ENCODE measurements around the gene ITPR3. TPM values are rescaled to one million over a fixed set of nuclear protein-coding genes. Genes with fewer than 3 reads are reported as not detected.

The ITPR3 gene
- total RNA-seq, 4 donors from 2014 or later, result 174 to 206 (median 199) TPM

DNA sequence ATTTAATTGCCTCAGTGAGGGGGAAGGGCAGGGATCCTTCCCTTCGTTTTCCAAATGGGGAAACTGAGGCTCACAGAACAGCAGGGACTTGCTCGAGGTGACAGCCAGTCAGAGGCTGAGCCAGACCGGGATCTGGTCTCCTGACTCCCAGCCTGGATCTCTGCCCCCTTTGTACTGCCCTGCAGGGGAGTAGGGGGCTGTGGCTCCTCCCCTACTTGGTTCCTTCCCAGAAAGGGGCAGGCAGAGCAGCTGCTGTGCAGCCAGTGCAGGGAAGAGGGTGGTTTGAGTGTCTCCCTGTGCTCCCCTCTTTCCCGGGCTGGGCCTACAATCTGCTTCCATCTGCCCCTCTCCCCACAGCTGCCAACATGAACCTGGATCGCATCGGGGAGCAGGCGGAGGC, 52.7 kb downstream of the ITPR3 start:
- no peak for DNase-seq (ENCODE audit: low spot score in 2 of 2)
- no peaks in the 10 kb centered on the region for H3K27me3 ChIP-seq
- WGBS, result 91% methylated on average over 5 of the region's 7 CpGs
- peaks cover 12% of the 10 kb centered on the region for H3K4me1 ChIP-seq
- no peaks in the 10 kb centered on the region for H3K9me3 ChIP-seq
- H3K27ac ChIP-seq, result no peak overlapping the region
- no peak for TF ChIP-seq POLR2AphosphoS5 (IDR thresholded peaks at IDR 0.05)
- TF ChIP-seq POLR2A (IDR thresholded peaks at IDR 0.05), result no peak
- TF ChIP-seq EP300 (IDR thresholded peaks at IDR 0.05), result no peak
- TF ChIP-seq, protein P1, sequence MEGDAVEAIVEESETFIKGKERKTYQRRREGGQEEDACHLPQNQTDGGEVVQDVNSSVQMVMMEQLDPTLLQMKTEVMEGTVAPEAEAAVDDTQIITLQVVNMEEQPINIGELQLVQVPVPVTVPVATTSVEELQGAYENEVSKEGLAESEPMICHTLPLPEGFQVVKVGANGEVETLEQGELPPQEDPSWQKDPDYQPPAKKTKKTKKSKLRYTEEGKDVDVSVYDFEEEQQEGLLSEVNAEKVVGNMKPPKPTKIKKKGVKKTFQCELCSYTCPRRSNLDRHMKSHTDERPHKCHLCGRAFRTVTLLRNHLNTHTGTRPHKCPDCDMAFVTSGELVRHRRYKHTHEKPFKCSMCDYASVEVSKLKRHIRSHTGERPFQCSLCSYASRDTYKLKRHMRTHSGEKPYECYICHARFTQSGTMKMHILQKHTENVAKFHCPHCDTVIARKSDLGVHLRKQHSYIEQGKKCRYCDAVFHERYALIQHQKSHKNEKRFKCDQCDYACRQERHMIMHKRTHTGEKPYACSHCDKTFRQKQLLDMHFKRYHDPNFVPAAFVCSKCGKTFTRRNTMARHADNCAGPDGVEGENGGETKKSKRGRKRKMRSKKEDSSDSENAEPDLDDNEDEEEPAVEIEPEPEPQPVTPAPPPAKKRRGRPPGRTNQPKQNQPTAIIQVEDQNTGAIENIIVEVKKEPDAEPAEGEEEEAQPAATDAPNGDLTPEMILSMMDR (IDR thresholded peaks at IDR 0.05), result no peak
- H3K4me3 ChIP-seq, result no peak overlapping the region
- peaks cover 95% of the 10 kb centered on the region for H3K36me3 ChIP-seq

DNA sequence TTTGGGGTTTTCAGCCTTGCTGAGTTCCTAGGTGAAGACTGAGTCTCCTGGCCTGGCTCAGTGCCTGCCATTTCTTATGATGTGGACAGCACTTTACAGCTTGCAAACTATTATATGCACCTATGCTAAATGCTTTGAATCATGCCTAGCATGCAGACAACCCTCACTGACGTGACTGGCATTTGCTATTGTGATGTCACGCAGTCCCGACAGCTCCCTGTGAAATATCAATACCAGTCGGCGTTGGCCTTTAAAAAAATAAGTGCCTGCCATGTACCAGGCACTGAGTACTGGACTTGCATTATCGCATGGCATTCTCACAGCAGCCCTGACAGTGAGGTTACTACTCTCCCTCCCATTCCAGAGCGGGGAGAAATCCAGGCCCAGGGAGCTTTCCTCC, 54.8 kb downstream of the ITPR3 start:
- Histone ChIP-seq H3K27ac (no peak overlapping the region), H3K4me3 (no peak overlapping the region), H3K36me3 (peaks cover 93% of the 10 kb centered on the region), H3K27me3 (no peaks in the 10 kb centered on the region), H3K4me1 (peaks cover 5% of the 10 kb centered on the region), H3K9me3 (no peaks in the 10 kb centered on the region)
- TF ChIP-seq POLR2AphosphoS5 (IDR thresholded peaks at IDR 0.05), result no peak
- no peak for TF ChIP-seq POLR2A (IDR thresholded peaks at IDR 0.05)
- TF ChIP-seq, protein P1 (IDR thresholded peaks at IDR 0.05), result no peak
- TF ChIP-seq EP300 (IDR thresholded peaks at IDR 0.05), result no peak
- DNase-seq (ENCODE audit: low spot score in 2 of 2), result no peak
- WGBS, result 96% methylated on average over 4 of the region's 7 CpGs

DNA sequence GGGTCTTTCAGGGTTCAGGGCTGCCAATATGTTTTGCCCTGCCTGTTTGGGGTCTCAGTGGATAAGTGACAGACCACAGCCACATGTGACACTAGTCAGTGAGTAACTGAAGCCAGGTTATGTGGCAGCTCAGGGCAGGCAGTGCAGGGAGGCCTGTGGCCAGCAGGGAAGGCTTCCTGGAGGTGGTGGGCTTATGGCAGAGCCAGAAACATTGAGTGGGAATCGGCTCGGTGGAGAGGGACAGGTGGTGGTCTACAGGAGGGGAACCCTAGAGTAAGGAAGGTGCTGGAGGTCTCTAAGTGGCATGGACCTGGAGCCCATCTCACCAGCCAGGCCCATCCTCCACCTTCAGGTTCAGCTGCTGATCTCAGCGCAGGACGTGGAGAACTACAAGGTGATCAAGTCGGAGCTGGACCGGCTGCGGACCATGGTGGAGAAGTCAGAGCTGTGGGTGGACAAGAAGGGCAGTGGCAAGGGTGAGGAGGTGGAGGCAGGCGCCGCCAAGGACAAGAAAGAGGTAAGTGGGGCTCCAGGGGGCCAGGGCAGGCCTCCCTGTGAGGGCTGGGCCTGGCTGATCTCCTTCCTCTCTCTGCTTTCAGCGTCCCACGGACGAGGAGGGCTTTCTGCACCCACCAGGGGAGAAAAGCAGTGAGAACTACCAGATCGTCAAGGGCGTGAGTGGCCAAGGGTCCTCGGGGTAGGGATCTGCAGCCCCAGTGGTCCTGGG, 55.5 kb downstream of the ITPR3 start:
- no peak overlapping the region for H3K4me3 ChIP-seq
- no peaks in the 10 kb centered on the region for H3K27me3 ChIP-seq
- H3K4me1 ChIP-seq, result peaks cover 5% of the 10 kb centered on the region
- DNase-seq (ENCODE audit: low spot score in 2 of 2), result no peak
- TF ChIP-seq EP300 (IDR thresholded peaks at IDR 0.05) (no peak), POLR2A (IDR thresholded peaks at IDR 0.05) (no peak), POLR2AphosphoS5 (IDR thresholded peaks at IDR 0.05) (no peak)
- TF ChIP-seq, protein P1 (IDR thresholded peaks at IDR 0.05), result no peak
- H3K27ac ChIP-seq, result no peak overlapping the region
- peaks cover 93% of the 10 kb centered on the region for H3K36me3 ChIP-seq
- no peaks in the 10 kb centered on the region for H3K9me3 ChIP-seq
- WGBS, result 75% methylated on average over 15 of the region's 15 CpGs

DNA sequence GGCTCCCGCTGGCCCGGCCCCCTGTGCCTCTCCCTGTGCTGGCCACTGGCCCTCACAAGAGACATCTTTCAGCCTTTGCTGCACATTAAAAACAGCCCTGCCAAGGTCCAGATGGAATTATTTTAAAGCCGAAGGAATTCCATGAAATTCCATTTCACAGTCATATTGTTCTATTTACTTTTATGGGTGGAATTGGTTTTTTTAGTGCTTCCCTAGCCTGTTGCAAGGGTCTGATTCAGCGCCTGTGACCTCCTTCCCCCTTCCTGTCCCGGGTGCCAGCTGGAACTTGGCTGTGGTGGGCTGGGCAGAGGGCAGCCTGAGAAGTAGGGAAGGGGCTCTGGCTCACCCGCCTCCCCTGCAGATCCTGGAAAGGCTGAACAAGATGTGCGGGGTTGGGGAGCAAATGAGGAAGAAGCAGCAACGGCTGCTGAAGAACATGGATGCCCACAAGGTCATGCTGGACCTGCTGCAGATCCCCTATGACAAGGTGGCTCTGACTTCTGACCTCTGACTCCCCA, 56.1 kb downstream of the ITPR3 start:
- no peak for TF ChIP-seq POLR2AphosphoS5 (IDR thresholded peaks at IDR 0.05)
- TF ChIP-seq POLR2A (IDR thresholded peaks at IDR 0.05), result no peak
- no peak for TF ChIP-seq EP300 (IDR thresholded peaks at IDR 0.05)
- TF ChIP-seq, protein P1 (IDR thresholded peaks at IDR 0.05), result no peak

DNA sequence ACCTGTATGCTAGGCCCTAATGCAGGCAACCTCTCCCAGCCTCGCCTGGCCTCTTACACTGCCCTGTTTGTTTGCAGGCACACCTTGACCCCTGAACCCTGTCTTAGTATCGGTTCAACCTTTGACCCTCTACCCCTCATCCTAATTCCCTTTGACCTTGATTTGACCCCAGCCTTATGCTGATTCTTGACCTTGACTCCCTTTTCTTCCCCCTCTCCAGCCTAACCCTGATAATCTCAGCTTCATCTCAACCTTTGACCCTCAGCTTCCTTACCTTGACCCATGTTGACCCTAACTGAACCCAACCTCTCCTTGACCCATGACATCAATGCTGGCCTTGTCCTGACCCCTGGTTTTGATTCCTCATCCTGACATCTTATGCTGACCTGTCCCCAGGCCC, 56.6 kb downstream of the ITPR3 start:
- Histone ChIP-seq H3K4me1 (peaks cover 5% of the 10 kb centered on the region), H3K27me3 (no peaks in the 10 kb centered on the region), H3K4me3 (no peak overlapping the region), H3K36me3 (peaks cover 98% of the 10 kb centered on the region), H3K9me3 (no peaks in the 10 kb centered on the region), H3K27ac (no peak overlapping the region)
- no peak for DNase-seq (ENCODE audit: low spot score in 2 of 2)
- no peak for TF ChIP-seq POLR2A (IDR thresholded peaks at IDR 0.05)
- no peak for TF ChIP-seq EP300 (IDR thresholded peaks at IDR 0.05)
- TF ChIP-seq POLR2AphosphoS5 (IDR thresholded peaks at IDR 0.05), result no peak
- TF ChIP-seq, protein P1 (IDR thresholded peaks at IDR 0.05), result no peak
- WGBS, result 87% methylated on average over 2 of the region's 2 CpGs

More for the DNA sequence above, 56.1 kb downstream of the ITPR3 start:
- Histone ChIP-seq H3K27me3 (no peaks in the 10 kb centered on the region), H3K4me1 (peaks cover 5% of the 10 kb centered on the region), H3K27ac (no peak overlapping the region), H3K4me3 (no peak overlapping the region), H3K9me3 (no peaks in the 10 kb centered on the region), H3K36me3 (peaks cover 93% of the 10 kb centered on the region)
- WGBS, result 57% methylated on average over 8 of the region's 8 CpGs
- DNase-seq (ENCODE audit: low spot score in 2 of 2), result no peak

Data from suprapubic skin (tissue), 4 donors.